ENCODE data around the gene PDLIM5.

The PDLIM5 gene

GRCh38 chr4:94426783-94427182, 25.0 kb upstream of the PDLIM5 start:
- no peak for DNase-seq (ENCODE audit: low read depth)

GRCh38 chr4:94428884-94429283, 22.9 kb upstream of the PDLIM5 start:
- DNase-seq (ENCODE audit: low read depth) = no peak

- DNase-seq (ENCODE audit: low read depth) = no peak
Measured at GRCh38 chr4:94430406-94430805, 21.3 kb upstream of the PDLIM5 start.

GRCh38 chr4:94431388-94431787, 20.4 kb upstream of the PDLIM5 start:
- DNase-seq (ENCODE audit: low read depth) = no peak

- no peak for DNase-seq (ENCODE audit: low read depth)
Measured at GRCh38 chr4:94434505-94434904, 17.2 kb upstream of the PDLIM5 start.

- no peak for DNase-seq (ENCODE audit: low read depth)
Measured at GRCh38 chr4:94435874-94436273, 15.9 kb upstream of the PDLIM5 start.

- DNase-seq (ENCODE audit: low read depth) = no peak
Measured at GRCh38 chr4:94436512-94436911, 15.2 kb upstream of the PDLIM5 start.

- DNase-seq (ENCODE audit: low read depth) = no peak
Measured at GRCh38 chr4:94439606-94440005, 12.1 kb upstream of the PDLIM5 start.

GRCh38 chr4:94441838-94442237, 9.9 kb upstream of the PDLIM5 start:
- no peak for DNase-seq (ENCODE audit: low read depth)

- no peak for DNase-seq (ENCODE audit: low read depth)
Measured at GRCh38 chr4:94442251-94442650, 9.5 kb upstream of the PDLIM5 start.

- no peak for DNase-seq (ENCODE audit: low read depth)
Measured at GRCh38 chr4:94446386-94446785, 5.4 kb upstream of the PDLIM5 start.

- no peak for DNase-seq (ENCODE audit: low read depth)
Measured at GRCh38 chr4:94447754-94448411, 3.9 kb upstream of the PDLIM5 start.

- DNase-seq (ENCODE audit: low read depth) = no peak
Measured at GRCh38 chr4:94448815-94449375, 2.8 kb upstream of the PDLIM5 start.

- DNase-seq (ENCODE audit: low read depth) = no peak
Measured at GRCh38 chr4:94451051-94451694, 569 bp upstream of the PDLIM5 start.

GRCh38 chr4:94452476-94453371, 982 bp downstream of the PDLIM5 start:
- no peak for DNase-seq (ENCODE audit: low read depth)

- DNase-seq (ENCODE audit: low read depth) = no peak
Measured at GRCh38 chr4:94453391-94453963, 1.7 kb downstream of the PDLIM5 start.

- DNase-seq (ENCODE audit: low read depth) = no peak
Measured at GRCh38 chr4:94454405-94454804, 2.7 kb downstream of the PDLIM5 start.

GRCh38 chr4:94455081-94455480, 3.3 kb downstream of the PDLIM5 start:
- no peak for DNase-seq (ENCODE audit: low read depth)

- no peak for DNase-seq (ENCODE audit: low read depth)
Measured at GRCh38 chr4:94457692-94458106, 6.0 kb downstream of the PDLIM5 start.

- no peak for DNase-seq (ENCODE audit: low read depth)
Measured at GRCh38 chr4:94458682-94459081, 6.9 kb downstream of the PDLIM5 start.

GRCh38 chr4:94459462-94460161, 7.9 kb downstream of the PDLIM5 start:
- DNase-seq (ENCODE audit: low read depth) = no peak

GRCh38 chr4:94461506-94461905, 9.8 kb downstream of the PDLIM5 start:
- no peak for DNase-seq (ENCODE audit: low read depth)
